HUES6 (cell line): ENCODE data around the gene MAML1.

ENCODE experiments used
- H3K27ac ChIP-seq: 2 replicates; pipeline ENCODE4 v1.7.0; 2013; ENCODE audit warnings: low read depth, mild to moderate bottlenecking, low read length, inconsistent platforms
- H3K27me3 ChIP-seq: 2 replicates; pipeline ENCODE4 v1.6.1; 2013; ENCODE audit warnings: low read length; ENCODE audit not compliant: control insufficient read depth, insufficient read depth
- H3K36me3 ChIP-seq: 2 replicates; pipeline ENCODE4 v1.6.1; 2013; ENCODE audit warnings: low read length; ENCODE audit not compliant: control insufficient read depth, insufficient read depth
- H3K4me1 ChIP-seq: 2 replicates; pipeline ENCODE4 v1.6.1; 2013; ENCODE audit warnings: low read length; ENCODE audit not compliant: control insufficient read depth, insufficient read depth
- H3K4me3 ChIP-seq: 2 replicates; pipeline ENCODE4 v1.5.1; 2013; ENCODE audit warnings: low read depth, low read length
- H3K9ac ChIP-seq: one replicate; pipeline ENCODE4 v1.6.1; 2013; ENCODE audit warnings: mild to moderate bottlenecking, low read length
- H3K9me3 ChIP-seq: 2 replicates; pipeline ENCODE4 v1.6.1; 2013; ENCODE audit warnings: low read depth, low read length; ENCODE audit not compliant: control insufficient read depth, insufficient read depth

The MAML1 gene

DNA sequence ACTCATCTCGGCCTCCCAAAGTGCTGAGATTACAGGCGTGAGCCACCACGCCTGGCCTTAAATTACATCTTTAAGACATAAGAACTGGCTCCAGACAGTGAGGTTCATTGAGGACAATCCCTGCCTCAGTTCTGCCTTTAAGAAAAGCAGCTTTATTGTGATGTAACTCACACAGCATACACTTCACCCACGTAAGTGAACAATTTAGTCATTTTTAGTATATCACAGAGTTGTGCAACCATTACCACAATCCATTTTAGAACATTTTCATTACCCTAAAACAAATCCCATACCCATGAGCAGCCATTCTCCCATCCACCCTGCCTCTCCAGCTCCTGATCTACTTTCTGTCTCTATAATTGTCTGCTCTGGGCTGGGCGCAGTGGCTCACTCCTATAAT is 37.2 kb downstream of the MAML1 start:
- Histone ChIP-seq H3K9me3 (no peaks in the 10 kb centered on the region), H3K27me3 (no peaks in the 10 kb centered on the region), H3K27ac (no peak overlapping the region), H3K9ac (no peak overlapping the region), H3K4me3 (no peak overlapping the region), H3K4me1 (peaks cover 20% of the 10 kb centered on the region; the same call in 1 of the 2 replicates), H3K36me3 (peaks cover 92% of the 10 kb centered on the region)

- H3K36me3 ChIP-seq = peaks cover 91% of the 10 kb centered on the region
- H3K4me3 ChIP-seq = no peak overlapping the region
- no peaks in the 10 kb centered on the region for H3K9me3 ChIP-seq
- no peak overlapping the region for H3K27ac ChIP-seq
- H3K4me1 ChIP-seq = peaks cover 5% of the 10 kb centered on the region; the same call in 1 of the 2 replicates
- H3K9ac ChIP-seq = no peak overlapping the region
- no peaks in the 10 kb centered on the region for H3K27me3 ChIP-seq
These were observed 38.8 kb downstream of the MAML1 start for GRCh38 chr5:179771311-179771895.

- Histone ChIP-seq H3K4me1 (no peaks in the 10 kb centered on the region), H3K9ac (no peak overlapping the region), H3K4me3 (no peak overlapping the region), H3K36me3 (peaks cover 90% of the 10 kb centered on the region), H3K27ac (no peak overlapping the region), H3K27me3 (no peaks in the 10 kb centered on the region), H3K9me3 (no peaks in the 10 kb centered on the region)
These were observed 39.7 kb downstream of the MAML1 start for GRCh38 chr5:179772351-179772750.

DNA sequence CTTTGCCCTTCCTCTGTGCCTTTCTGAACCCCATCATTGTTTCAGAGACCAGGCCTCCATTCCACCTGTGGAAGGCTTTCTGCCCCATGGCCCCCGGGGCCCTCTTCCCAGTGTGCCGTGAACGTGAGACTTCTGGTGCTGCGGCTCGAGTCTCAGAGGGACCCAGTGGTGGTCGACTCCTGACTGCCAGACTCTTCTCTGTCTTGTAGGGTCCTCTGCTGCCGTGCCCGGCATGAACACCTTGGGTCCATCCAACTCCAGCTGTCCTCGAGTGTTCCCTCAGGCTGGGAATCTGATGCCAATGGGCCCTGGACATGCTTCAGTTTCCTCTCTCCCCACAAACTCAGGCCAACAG is 41.0 kb downstream of the MAML1 start:
- Histone ChIP-seq H3K9me3 (no peaks in the 10 kb centered on the region), H3K36me3 (peaks cover 93% of the 10 kb centered on the region), H3K4me3 (no peak overlapping the region), H3K27ac (no peak overlapping the region), H3K4me1 (no peaks in the 10 kb centered on the region), H3K9ac (no peak overlapping the region), H3K27me3 (no peaks in the 10 kb centered on the region)

DNA sequence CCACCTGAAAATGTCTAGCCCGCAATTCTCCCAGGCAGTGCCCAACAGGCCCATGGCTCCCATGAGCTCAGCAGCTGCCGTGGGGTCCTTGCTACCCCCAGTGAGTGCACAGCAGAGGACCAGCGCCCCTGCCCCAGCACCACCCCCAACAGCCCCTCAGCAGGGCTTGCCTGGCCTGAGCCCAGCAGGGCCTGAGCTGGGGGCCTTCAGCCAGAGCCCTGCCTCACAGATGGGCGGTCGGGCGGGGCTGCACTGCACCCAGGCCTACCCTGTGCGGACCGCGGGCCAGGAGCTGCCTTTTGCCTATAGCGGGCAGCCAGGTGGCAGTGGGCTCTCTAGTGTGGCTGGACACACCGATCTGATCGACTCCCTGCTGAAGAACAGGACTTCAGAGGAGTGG is 41.8 kb downstream of the MAML1 start:
- H3K27ac ChIP-seq = no peak overlapping the region
- H3K4me3 ChIP-seq = no peak overlapping the region
- no peaks in the 10 kb centered on the region for H3K9me3 ChIP-seq
- H3K4me1 ChIP-seq = no peaks in the 10 kb centered on the region
- peaks cover 92% of the 10 kb centered on the region for H3K36me3 ChIP-seq
- no peak overlapping the region for H3K9ac ChIP-seq
- H3K27me3 ChIP-seq = no peaks in the 10 kb centered on the region

DNA sequence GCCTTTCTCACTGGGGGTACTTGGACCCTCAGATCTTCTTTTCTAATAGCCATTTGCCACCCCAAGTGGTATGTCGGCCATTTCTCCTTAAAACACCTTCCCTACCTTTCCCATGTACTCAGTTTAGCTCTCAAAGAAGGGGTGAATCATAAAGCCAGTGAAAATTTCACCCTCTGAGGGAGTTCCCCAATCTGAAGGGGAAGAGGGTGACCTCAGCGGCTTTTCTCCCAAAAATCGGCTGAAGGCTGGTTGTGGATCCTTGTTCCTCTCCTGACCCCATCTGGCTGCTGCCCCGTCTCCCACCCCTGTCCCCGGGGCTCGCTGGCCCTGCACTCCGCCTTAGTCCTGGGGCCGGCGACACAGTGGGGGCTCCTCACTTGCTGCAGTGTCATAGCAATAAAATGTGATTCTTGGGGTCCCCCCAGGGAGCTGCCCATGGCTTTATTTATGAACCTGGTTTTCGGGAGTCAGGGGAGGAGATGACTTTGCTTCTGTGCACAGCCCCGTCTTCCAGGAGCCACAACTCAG is 43.9 kb downstream of the MAML1 start:
- Histone ChIP-seq H3K9ac (no peak overlapping the region), H3K27me3 (no peaks in the 10 kb centered on the region), H3K4me1 (no peaks in the 10 kb centered on the region), H3K4me3 (no peak overlapping the region), H3K9me3 (no peaks in the 10 kb centered on the region), H3K36me3 (peaks cover 79% of the 10 kb centered on the region), H3K27ac (no peak overlapping the region)

DNA sequence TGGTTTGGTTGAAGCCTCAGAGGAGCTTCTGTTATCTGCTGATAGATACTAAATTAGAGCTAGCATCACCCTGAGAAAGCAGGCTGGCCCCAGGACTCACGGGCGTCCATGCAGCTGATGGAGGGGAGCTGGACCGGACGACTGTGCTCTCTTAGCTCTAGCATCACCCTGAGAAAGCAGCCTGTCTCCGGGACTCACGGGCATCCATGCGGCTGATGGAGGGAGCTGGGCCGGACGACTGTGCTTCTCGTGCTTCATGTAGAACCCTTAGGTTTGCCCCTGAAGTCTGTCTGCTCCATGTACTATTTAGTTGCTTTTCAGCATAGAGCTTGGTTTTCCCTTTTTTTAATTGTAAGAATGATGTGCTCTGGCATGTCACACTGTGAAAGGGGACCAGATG is 44.8 kb downstream of the MAML1 start:
- Histone ChIP-seq H3K27me3 (no peaks in the 10 kb centered on the region), H3K4me3 (no peak overlapping the region), H3K4me1 (no peaks in the 10 kb centered on the region), H3K9ac (no peak overlapping the region), H3K27ac (no peak overlapping the region), H3K9me3 (no peaks in the 10 kb centered on the region), H3K36me3 (peaks cover 69% of the 10 kb centered on the region)

- Histone ChIP-seq H3K9ac (no peak overlapping the region), H3K27me3 (no peaks in the 10 kb centered on the region), H3K27ac (no peak overlapping the region), H3K4me1 (no peaks in the 10 kb centered on the region), H3K9me3 (no peaks in the 10 kb centered on the region), H3K4me3 (no peak overlapping the region), H3K36me3 (peaks cover 66% of the 10 kb centered on the region)
These were observed 45.3 kb downstream of the MAML1 start for GRCh38 chr5:179777909-179778308.

- Histone ChIP-seq H3K4me3 (no peak overlapping the region), H3K4me1 (no peaks in the 10 kb centered on the region), H3K36me3 (peaks cover 59% of the 10 kb centered on the region), H3K27me3 (no peaks in the 10 kb centered on the region), H3K27ac (no peak overlapping the region), H3K9ac (no peak overlapping the region), H3K9me3 (no peaks in the 10 kb centered on the region)
These were observed 46.0 kb downstream of the MAML1 start for GRCh38 chr5:179778591-179778990.

GRCh38 chr5:179779826-179780225 is 47.2 kb downstream of the MAML1 start:
- no peak overlapping the region for H3K4me3 ChIP-seq
- H3K36me3 ChIP-seq = peaks cover 47% of the 10 kb centered on the region
- no peak overlapping the region for H3K9ac ChIP-seq
- no peaks in the 10 kb centered on the region for H3K4me1 ChIP-seq
- no peak overlapping the region for H3K27ac ChIP-seq
- H3K9me3 ChIP-seq = no peaks in the 10 kb centered on the region
- H3K27me3 ChIP-seq = no peaks in the 10 kb centered on the region

DNA sequence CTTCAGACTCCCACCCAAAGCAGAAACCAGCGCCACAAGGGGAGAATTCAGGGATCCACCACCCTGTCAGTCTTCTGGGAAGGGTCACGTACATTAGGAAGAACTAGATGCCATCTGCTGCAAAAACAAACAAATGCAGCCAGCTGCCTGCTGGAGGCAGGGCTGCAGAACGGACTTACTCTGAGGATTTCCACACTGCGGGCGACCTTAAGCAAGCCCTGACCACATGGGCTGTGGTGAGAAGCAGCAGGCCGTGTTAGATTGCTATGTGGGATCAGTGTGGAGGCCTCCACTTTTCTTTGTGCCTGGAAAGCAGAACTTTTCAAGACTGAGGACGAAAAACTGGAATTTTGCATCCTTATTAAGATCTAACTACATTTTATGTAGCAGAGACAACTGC is 47.7 kb downstream of the MAML1 start:
- Histone ChIP-seq H3K27ac (no peak overlapping the region), H3K27me3 (no peaks in the 10 kb centered on the region), H3K4me1 (no peaks in the 10 kb centered on the region), H3K4me3 (no peak overlapping the region), H3K9me3 (no peaks in the 10 kb centered on the region), H3K9ac (no peak overlapping the region), H3K36me3 (peaks cover 43% of the 10 kb centered on the region)

DNA sequence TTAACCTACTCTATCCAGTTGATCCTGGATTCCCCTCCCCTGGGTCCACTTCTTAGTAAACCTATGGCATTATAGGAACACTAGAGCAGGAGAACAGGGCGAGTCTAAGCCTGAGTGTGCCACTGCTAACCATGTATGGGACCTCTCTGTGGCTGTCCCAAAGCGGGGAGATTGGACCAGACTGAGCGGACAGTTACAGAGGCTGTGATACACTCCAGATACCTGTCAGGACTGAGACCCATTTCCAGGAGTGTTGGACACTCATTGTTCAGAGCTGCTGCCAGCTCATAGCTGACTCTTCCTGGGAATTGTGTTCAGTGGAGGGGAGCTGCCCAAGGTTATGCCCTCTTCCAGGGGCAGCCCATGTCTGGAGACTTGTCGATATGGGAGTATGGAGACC is 49.2 kb downstream of the MAML1 start:
- H3K36me3 ChIP-seq = peaks cover 29% of the 10 kb centered on the region

More for the DNA sequence above, 49.2 kb downstream of the MAML1 start:
- Histone ChIP-seq H3K9ac (no peak overlapping the region), H3K9me3 (no peaks in the 10 kb centered on the region), H3K27ac (no peak overlapping the region), H3K27me3 (no peaks in the 10 kb centered on the region), H3K4me3 (no peak overlapping the region), H3K4me1 (no peaks in the 10 kb centered on the region)
